Neural crest cell (in vitro differentiated cells): Measurements from ENCODE around the gene ARHGAP35. TPM values are rescaled to one million over a fixed set of nuclear protein-coding genes. Genes with fewer than 3 reads are reported as not detected.

Experiments
- DNase-seq: peaks from one replicate; pipeline ENCODE4 v3.0.0; 2021; ENCODE audit warnings: low read depth, mixed read lengths, low spot score
- H3K27ac Mint-ChIP-seq: one replicate; pipeline ENCODE4 v1.8.0; 2021; ENCODE audit warnings: mild to moderate bottlenecking, mixed read lengths; ENCODE audit not compliant: unreplicated experiment
- H3K27me3 Mint-ChIP-seq: 2 replicates; pipeline ENCODE4 v1.8.0; 2021; ENCODE audit warnings: low read depth, mild to moderate bottlenecking, mixed read lengths
- H3K36me3 Mint-ChIP-seq: 2 replicates; pipeline ENCODE4 v1.8.0; 2021; ENCODE audit warnings: low read depth, mild to moderate bottlenecking, mixed read lengths
- H3K4me1 Mint-ChIP-seq: 2 replicates; pipeline ENCODE4 v1.8.0; 2021; ENCODE audit warnings: mixed read lengths
- H3K4me3 Mint-ChIP-seq: one replicate; pipeline ENCODE4 v1.8.0; 2021; ENCODE audit warnings: mild to moderate bottlenecking, mixed read lengths
- H3K9me3 Mint-ChIP-seq: 2 replicates; pipeline ENCODE4 v1.8.0; 2021; ENCODE audit warnings: mixed read lengths
- total RNA-seq: library from RNA; stranded (reverse); gene quantifications from 2 replicates; pipeline ENCODE4 v1.2.1, GENCODE V29; 2021
- TF ChIP-seq, protein P1 (sequence below): fragments of 200-600 bp; sonication (generic); conservative IDR thresholded peaks from 2 replicates; pipeline ENCODE4 v1.5.0; 2021; ENCODE audit warnings: antibody characterized with exemption, mild to moderate bottlenecking

ARHGAP35 gene
- total RNA-seq, 1 donor from 2014 or later: 82.5 TPM

DNA sequence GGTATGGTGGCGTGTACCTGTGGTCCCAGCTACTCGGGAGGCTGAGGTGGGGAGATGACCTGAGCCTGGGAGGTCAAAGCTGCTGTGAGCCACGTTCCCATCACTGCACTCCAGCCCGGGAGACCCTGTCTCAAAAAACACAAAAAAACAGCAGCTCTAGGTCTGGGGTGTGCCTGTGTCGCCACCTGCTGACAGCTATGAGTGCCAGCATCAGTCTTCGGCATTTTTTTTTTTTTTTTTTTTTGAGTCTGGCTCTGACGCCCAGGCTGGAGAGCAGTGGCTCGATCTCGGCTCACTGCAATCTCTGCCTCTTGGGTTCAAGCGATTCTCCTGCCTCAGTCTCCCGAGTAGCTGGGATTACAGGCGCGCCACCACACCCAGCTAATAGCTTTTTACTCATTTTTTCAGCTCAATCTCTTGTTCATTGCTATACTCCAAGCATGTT is 20.3 kb upstream of the ARHGAP35 start:
- Mint-ChIP-seq H3K9me3 (no peaks in the 10 kb centered on the region), H3K4me3 (no peak overlapping the region), H3K36me3 (peaks cover 2% of the 10 kb centered on the region), H3K27ac (no peak overlapping the region), H3K27me3 (no peaks in the 10 kb centered on the region), H3K4me1 (no peaks in the 10 kb centered on the region)
- TF ChIP-seq, protein P1, sequence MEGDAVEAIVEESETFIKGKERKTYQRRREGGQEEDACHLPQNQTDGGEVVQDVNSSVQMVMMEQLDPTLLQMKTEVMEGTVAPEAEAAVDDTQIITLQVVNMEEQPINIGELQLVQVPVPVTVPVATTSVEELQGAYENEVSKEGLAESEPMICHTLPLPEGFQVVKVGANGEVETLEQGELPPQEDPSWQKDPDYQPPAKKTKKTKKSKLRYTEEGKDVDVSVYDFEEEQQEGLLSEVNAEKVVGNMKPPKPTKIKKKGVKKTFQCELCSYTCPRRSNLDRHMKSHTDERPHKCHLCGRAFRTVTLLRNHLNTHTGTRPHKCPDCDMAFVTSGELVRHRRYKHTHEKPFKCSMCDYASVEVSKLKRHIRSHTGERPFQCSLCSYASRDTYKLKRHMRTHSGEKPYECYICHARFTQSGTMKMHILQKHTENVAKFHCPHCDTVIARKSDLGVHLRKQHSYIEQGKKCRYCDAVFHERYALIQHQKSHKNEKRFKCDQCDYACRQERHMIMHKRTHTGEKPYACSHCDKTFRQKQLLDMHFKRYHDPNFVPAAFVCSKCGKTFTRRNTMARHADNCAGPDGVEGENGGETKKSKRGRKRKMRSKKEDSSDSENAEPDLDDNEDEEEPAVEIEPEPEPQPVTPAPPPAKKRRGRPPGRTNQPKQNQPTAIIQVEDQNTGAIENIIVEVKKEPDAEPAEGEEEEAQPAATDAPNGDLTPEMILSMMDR: peak; percentile 95
- peak; percentile 46 for DNase-seq

DNA sequence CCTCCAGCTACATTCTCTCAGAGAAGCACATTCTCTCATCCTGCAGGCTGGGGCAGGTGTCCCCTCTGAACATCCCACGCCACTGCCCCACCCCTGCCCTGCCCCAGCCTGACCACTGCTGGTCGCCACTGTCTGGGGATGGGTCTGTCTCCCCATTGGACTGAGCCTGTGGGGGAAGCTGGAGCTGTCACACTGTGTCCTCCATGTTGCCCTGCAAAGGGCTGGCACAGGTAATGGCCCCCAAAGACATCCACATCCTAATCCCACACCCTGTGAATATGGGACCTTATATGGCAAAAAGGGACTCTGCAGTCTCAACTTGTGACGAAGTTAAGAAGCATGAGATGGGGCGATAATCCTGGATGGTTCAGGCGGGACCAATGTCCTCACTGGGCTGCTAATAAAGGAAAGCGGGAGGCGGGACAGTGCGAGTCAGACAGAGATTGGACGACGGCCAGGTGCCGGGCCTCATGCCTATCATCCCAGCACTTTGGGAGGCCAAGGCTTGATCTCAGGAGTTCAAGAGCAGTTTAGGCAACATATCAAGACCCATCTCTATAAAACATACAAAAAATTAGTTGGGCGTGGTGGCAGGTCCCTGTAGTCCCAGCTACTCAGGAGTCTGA is 19.2 kb upstream of the ARHGAP35 start:
- TF ChIP-seq, protein P1: no peak
- Mint-ChIP-seq H3K4me3 (no peak overlapping the region), H3K27ac (no peak overlapping the region), H3K27me3 (no peaks in the 10 kb centered on the region), H3K36me3 (peaks cover 2% of the 10 kb centered on the region), H3K9me3 (no peaks in the 10 kb centered on the region), H3K4me1 (no peaks in the 10 kb centered on the region)
- no peak for DNase-seq

DNA sequence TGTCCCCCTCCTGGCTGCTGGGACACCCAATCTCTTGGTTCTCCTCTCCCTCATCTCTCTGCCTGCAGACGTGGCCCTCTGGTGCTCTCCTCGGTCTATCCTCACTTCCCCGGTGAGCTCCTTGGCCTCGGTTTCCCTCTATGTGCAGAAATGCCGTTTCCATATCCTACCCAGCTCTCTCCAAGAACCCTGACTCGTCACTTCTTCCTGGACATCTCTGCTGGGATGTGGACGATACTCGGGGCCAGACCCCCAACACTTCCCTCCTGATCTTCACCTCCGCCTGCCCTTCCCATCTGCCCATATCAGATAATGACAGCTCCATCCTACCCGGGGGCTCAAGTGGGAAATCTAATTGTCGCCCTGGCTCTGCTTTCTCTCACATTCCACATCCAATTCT is 18.0 kb upstream of the ARHGAP35 start:
- no peaks in the 10 kb centered on the region for H3K9me3 Mint-ChIP-seq
- H3K4me3 Mint-ChIP-seq: no peak overlapping the region
- peaks cover 2% of the 10 kb centered on the region for H3K36me3 Mint-ChIP-seq
- H3K4me1 Mint-ChIP-seq: peaks cover 3% of the 10 kb centered on the region
- no peaks in the 10 kb centered on the region for H3K27me3 Mint-ChIP-seq
- no peak for DNase-seq
- H3K27ac Mint-ChIP-seq: no peak overlapping the region
- TF ChIP-seq, protein P1: no peak

DNA sequence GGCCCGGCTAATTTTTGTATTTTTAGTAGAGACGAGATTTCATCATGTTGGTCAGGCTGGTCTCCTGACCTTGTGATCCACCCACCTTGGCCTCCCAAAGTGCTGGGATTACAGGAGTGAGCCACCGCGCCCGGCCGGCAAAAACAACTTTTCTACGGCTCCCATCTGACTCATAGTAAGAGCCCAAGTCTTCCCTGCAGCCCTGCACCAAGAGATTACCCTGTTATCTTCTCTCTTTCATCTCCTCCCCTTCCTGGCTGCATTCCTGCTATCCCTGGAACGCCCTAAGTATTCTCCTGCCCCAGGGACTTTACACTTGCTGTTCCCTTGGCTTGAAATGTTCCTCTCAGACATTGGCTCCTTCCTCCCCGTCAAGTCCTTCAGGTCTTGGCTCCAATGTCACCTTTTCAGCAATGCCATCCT is 16.7 kb upstream of the ARHGAP35 start:
- Mint-ChIP-seq H3K4me3 (no peak overlapping the region), H3K9me3 (no peaks in the 10 kb centered on the region), H3K27ac (no peak overlapping the region), H3K27me3 (no peaks in the 10 kb centered on the region), H3K36me3 (peaks cover 2% of the 10 kb centered on the region), H3K4me1 (peaks cover 7% of the 10 kb centered on the region)
- no peak for DNase-seq
- TF ChIP-seq, protein P1: no peak

DNA sequence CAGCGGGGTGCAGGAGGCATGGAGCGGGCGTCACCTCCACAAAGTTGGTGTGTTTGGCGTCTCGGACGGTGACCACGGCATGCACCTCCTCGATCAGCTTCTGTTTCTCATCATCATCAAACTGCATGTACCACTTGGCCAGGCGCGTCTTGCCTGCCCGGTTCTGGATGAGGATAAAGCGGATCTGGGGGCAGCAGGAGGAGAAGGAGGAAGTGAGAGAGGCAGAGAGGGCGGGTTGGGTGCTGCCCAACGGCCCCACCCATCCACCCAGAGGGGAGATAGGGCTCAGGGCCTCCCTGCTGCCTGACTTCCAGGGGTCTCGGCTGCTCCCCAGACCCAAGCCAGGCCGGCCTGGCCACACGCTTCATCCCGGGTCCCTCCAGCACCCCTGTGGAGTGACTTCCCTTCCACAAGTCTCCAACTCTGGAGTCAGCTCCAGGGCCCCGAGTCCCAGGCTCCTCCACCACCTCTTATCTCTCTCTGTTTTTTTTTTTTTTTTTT is 14.8 kb upstream of the ARHGAP35 start:
- Mint-ChIP-seq H3K9me3 (no peaks in the 10 kb centered on the region), H3K27me3 (no peaks in the 10 kb centered on the region), H3K36me3 (peaks cover 2% of the 10 kb centered on the region), H3K4me1 (peaks cover 23% of the 10 kb centered on the region), H3K27ac (no peak overlapping the region), H3K4me3 (peak overlapping the region; percentile 27)
- DNase-seq: no peak
- TF ChIP-seq, protein P1: no peak
